Gastrocnemius medialis (tissue), 4 donors: ENCODE results near the gene ABHD17C. TPM values are rescaled to one million over a fixed set of nuclear protein-coding genes. Genes with fewer than 3 reads are reported as not detected.

ENCODE experiments used
- ATAC-seq, 2 donors: fragments of 150-250 bp; one replicate each; pipeline ENCODE4 v1.9.1; 2016
- DNase-seq, 2 donors: peaks; one replicate each; pipeline ENCODE4 v3.0.0-alpha.2; 2019
- H3K27ac ChIP-seq, 4 donors: fragments of 200-600 bp; sonication (generic); 1 replicate in 1 of 4; 2 replicates in 3 of 4; pipeline ENCODE4 v1.5.1; 2016 to 2018; ENCODE audit warnings: mild to moderate bottlenecking in 2 of 4, moderate library complexity in 1 of 4
- H3K27me3 ChIP-seq, 3 donors: fragments of 200-600 bp; sonication (generic) in 2 of 3; 1 replicate in 1 of 3; 2 replicates in 2 of 3; pipeline versions ENCODE4 v1.5.1 to v1.6.0; 2016 to 2019; ENCODE audit warnings: mild to moderate bottlenecking in 1 of 3, moderate library complexity in 1 of 3
- H3K36me3 ChIP-seq, 2 donors: fragments of 200-600 bp; sonication (generic) in 1 of 2; one replicate each; pipeline ENCODE4 v1.5.1; 2017 to 2018
- H3K4me1 ChIP-seq, 2 donors: fragments of 200-600 bp; sonication (generic) in 1 of 2; one replicate each; pipeline ENCODE4 v1.5.1; 2016 to 2017; ENCODE audit warnings: mild to moderate bottlenecking in 2 of 2
- H3K4me3 ChIP-seq, 4 donors: fragments of 200-600 bp; sonication (generic) in 3 of 4; 1 replicate in 1 of 4; 2 replicates in 3 of 4; pipeline ENCODE4 v1.5.1; 2016 to 2019; ENCODE audit warnings: mild to moderate bottlenecking in 2 of 4
- H3K9me3 ChIP-seq, 3 donors: fragments of 200-600 bp; sonication (generic) in 2 of 3; 1 replicate in 1 of 3; 2 replicates in 2 of 3; pipeline ENCODE4 v1.5.1; 2016 to 2019
- POLR2A ChIP-seq, 2 donors: fragments of 450-650 bp; IDR thresholded peaks; one replicate each; pipeline ENCODE4 v1.6.1; 2017; ENCODE audit warnings: antibody characterized with exemption in 2 of 2, mild to moderate bottlenecking in 2 of 2, moderate library complexity in 2 of 2
- in situ Hi-C, 4 donors: fragments of 200-750 bp; cut with MboI; loops; one replicate each; pipeline versions ENCODE4 v1.15.0 to v1.8.0; 2017; ENCODE audit warnings: low sequenced_read_pairs in 4 of 4
- intact Hi-C: fragments of 100-400 bp; cut with DNase I; formaldehyde crosslinking; loops from one replicate; pipeline ENCODE4 v1.15.1; 2023; ENCODE audit warnings: low total_unique reads
- total RNA-seq, 4 donors: library from RNA; depleted of rRNA; stranded (reverse); fragments of >200 nt; gene quantifications; one replicate each; pipeline versions ENCODE4 v1.1.0 to v1.2.3, GENCODE V29; 2016
- TF ChIP-seq, protein P1 (sequence below), 5 experiments: fragments of 450-650 bp in 3 of 5; fragments of 200-600 bp in 2 of 5; sonication (generic) in 2 of 5; IDR thresholded peaks in 4 of 5; conservative IDR thresholded peaks in 1 of 5; 1 replicate in 4 of 5; 2 replicates in 1 of 5; pipeline ENCODE4 v1.5.1; 2016 to 2019; ENCODE audit warnings: antibody characterized with exemption in 5 of 5, mild to moderate bottlenecking in 3 of 5, moderate library complexity in 3 of 5

ABHD17C gene
- total RNA-seq, 4 donors from 2014 or later = 0.98 to 3.3 (median 2.5) TPM; not detected in 1

DNA sequence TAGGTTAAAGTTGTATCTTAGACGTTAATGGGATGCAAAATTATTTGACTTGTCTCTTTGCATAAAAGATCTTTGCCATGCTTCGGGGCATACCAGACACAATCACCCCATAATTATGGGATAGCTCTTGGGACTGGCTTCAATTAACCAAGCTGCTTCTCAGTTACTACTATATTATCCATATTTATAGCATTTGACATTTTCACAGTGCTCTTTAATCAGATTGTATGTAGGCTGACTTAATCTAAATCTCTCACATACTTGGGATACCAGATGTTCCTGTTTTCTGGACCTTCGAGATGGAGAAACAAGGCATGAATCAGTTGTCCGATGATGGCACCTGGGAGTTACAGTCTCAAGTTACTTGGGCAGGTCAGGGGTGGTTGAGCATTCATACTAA lies 27.2 kb upstream of the ABHD17C start:
- H3K27me3 ChIP-seq = no peaks in the 10 kb centered on the region
- in situ Hi-C loops (no loop called here), intact Hi-C loops (no loop called here)

DNA sequence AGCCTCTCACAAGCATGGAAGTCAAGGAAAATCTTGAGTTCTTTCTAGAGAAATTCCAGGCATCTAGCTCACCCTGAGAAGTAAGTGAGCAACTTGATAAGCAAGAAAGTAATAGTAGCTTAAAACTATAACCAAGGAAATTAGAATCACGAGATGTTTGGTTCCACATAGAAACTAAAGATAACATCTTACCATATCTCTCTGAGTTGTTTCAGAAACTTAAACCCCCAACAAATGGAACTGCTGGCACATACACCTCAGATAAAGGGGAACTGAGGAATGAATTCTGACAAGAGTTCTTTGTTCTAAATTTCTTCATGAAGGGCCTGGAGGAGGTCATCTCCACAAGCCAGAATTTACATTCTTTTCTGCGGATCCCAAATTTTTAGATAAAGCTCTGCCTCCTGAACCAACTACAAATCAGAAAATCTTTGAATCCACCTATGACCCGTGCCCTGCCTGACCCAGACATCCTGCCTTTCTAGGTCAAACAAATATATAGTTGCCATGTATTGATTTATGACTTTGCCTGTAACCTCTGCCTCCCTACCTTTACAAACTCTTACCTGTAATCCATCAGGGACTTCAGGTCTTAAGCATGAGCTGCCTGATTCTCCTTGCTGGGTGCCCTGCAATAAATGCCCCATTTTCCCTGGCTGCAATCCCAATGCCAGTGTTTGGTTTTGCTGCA lies 26.4 kb upstream of the ABHD17C start:
- intact Hi-C loops (no loop called here), in situ Hi-C loops (no loop called here)
- no peak for TF ChIP-seq POLR2A (IDR thresholded peaks at IDR 0.05)
- TF ChIP-seq, protein P1, sequence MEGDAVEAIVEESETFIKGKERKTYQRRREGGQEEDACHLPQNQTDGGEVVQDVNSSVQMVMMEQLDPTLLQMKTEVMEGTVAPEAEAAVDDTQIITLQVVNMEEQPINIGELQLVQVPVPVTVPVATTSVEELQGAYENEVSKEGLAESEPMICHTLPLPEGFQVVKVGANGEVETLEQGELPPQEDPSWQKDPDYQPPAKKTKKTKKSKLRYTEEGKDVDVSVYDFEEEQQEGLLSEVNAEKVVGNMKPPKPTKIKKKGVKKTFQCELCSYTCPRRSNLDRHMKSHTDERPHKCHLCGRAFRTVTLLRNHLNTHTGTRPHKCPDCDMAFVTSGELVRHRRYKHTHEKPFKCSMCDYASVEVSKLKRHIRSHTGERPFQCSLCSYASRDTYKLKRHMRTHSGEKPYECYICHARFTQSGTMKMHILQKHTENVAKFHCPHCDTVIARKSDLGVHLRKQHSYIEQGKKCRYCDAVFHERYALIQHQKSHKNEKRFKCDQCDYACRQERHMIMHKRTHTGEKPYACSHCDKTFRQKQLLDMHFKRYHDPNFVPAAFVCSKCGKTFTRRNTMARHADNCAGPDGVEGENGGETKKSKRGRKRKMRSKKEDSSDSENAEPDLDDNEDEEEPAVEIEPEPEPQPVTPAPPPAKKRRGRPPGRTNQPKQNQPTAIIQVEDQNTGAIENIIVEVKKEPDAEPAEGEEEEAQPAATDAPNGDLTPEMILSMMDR (IDR thresholded peaks at IDR 0.05 in 4 of 5, conservative IDR thresholded peaks at IDR 0.05 in 1 of 5) = no peak
- no peak overlapping the region for H3K27ac ChIP-seq
- H3K4me3 ChIP-seq = no peak overlapping the region
- ATAC-seq = no peak
- H3K9me3 ChIP-seq = no peaks in the 10 kb centered on the region
- H3K4me1 ChIP-seq = no peaks in the 10 kb centered on the region
- H3K27me3 ChIP-seq = no peaks in the 10 kb centered on the region
- H3K36me3 ChIP-seq = no peaks in the 10 kb centered on the region
- DNase-seq = no peak

More for the DNA sequence above, 27.2 kb upstream of the ABHD17C start:
- Histone ChIP-seq H3K4me3 (no peak overlapping the region), H3K4me1 (no peaks in the 10 kb centered on the region), H3K27ac (no peak overlapping the region), H3K9me3 (no peaks in the 10 kb centered on the region), H3K36me3 (no peaks in the 10 kb centered on the region)
- ATAC-seq = no peak
- TF ChIP-seq POLR2A (IDR thresholded peaks at IDR 0.05) = no peak
- TF ChIP-seq, protein P1 (IDR thresholded peaks at IDR 0.05 in 4 of 5, conservative IDR thresholded peaks at IDR 0.05 in 1 of 5) = no peak
- no peak for DNase-seq

DNA sequence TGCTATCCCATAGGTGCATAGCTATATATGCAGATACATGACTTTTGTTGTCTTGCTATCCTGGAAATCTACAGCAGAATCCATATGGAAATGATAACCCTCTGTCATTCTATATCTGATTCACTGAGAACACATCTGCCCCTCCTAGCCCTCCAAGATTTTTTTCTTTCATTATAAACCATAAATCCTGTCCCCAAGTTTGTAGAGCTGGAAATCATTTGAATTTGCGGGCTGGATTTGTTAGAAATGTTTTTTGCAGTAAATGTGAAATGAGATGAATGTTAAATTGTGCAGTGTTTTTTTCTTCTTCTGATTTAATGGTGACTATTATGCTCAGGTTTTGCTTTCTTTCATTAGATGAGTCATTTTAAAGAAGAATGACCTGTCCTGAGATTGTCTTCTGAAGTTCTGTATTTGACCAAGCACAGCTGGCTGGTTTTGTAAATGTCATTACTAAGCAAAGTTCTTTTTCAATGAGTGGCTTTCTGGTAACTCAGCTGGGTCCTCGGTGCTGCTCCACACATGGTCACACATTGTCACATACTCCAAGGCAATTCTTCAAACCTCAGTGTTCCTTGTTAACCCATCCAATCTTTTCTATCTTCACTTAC lies 25.3 kb upstream of the ABHD17C start:
- intact Hi-C loops (no loop called here), in situ Hi-C loops (no loop called here)
- ATAC-seq = no peak
- DNase-seq = no peak
- Histone ChIP-seq H3K9me3 (no peaks in the 10 kb centered on the region), H3K27ac (no peak overlapping the region), H3K4me1 (no peaks in the 10 kb centered on the region), H3K4me3 (no peak overlapping the region), H3K27me3 (no peaks in the 10 kb centered on the region), H3K36me3 (no peaks in the 10 kb centered on the region)
- no peak for TF ChIP-seq POLR2A (IDR thresholded peaks at IDR 0.05)
- TF ChIP-seq, protein P1 (IDR thresholded peaks at IDR 0.05 in 4 of 5, conservative IDR thresholded peaks at IDR 0.05 in 1 of 5) = no peak

DNA sequence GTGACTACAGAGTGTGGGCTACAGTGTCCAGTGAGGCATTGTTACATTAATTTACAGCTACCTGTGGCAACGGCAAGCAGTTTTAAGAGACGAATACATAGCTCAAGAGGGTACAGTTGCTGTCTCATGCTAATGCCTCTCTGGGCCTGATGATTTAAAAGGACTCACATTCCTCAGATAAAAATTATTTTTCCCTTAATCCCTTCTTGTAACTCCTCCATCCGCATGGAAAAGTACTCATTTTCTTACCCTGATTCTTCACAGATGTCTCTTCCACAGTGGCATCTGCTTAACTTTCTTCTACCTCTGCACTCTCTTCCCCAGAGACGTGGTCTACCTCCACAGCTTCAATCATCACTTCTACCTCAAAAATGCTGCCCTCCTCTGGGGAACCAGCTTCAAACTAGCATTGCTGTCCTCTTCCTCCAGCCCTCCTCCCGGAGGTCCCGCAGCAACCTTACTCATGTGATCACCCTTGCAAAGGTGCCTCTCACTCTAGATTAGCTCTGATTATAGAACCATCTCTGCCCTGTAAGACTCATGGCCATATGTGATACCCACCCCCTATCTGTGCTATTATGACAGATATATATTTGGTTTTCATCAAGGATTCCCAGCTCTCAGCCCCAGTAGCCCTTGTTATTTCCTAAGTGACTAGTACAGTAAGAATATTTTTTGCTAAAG lies 21.4 kb upstream of the ABHD17C start:
- DNase-seq (no peak), ATAC-seq (no peak)
- Histone ChIP-seq H3K4me1 (no peaks in the 10 kb centered on the region), H3K36me3 (no peaks in the 10 kb centered on the region), H3K9me3 (no peaks in the 10 kb centered on the region), H3K4me3 (no peak overlapping the region), H3K27me3 (no peaks in the 10 kb centered on the region), H3K27ac (no peak overlapping the region)
- no peak for TF ChIP-seq POLR2A (IDR thresholded peaks at IDR 0.05)
- TF ChIP-seq, protein P1 (IDR thresholded peaks at IDR 0.05 in 4 of 5, conservative IDR thresholded peaks at IDR 0.05 in 1 of 5) = no peak
- intact Hi-C loops (no loop called here), in situ Hi-C loops (no loop called here)
